Keratinocyte (primary cell): Measurements from ENCODE around the gene ZNF581.

Source experiments
- EZH2 ChIP-seq: IDR thresholded peaks from one replicate; pipeline ENCODE4 v1.6.1; 2012; ENCODE audit warnings: inconsistent platforms, mild to moderate bottlenecking, low read length, moderate library complexity
- TF ChIP-seq, protein P1 (sequence below), 3 experiments: IDR thresholded peaks in 1 of 3; conservative IDR thresholded peaks in 1 of 3; optimal IDR thresholded peaks in 1 of 3; 2 replicates in 2 of 3; 3 replicates in 1 of 3; pipeline versions ENCODE3 to v1.5.1; 2011; ENCODE audit warnings: low read length in 3 of 3, mild to moderate bottlenecking in 3 of 3, moderate library complexity in 2 of 3, control low read depth in 1 of 3, inconsistent platforms in 1 of 3; ENCODE audit not compliant: insufficient read depth in 2 of 3; ENCODE audit errors: extremely low read depth in 1 of 3

DNA sequence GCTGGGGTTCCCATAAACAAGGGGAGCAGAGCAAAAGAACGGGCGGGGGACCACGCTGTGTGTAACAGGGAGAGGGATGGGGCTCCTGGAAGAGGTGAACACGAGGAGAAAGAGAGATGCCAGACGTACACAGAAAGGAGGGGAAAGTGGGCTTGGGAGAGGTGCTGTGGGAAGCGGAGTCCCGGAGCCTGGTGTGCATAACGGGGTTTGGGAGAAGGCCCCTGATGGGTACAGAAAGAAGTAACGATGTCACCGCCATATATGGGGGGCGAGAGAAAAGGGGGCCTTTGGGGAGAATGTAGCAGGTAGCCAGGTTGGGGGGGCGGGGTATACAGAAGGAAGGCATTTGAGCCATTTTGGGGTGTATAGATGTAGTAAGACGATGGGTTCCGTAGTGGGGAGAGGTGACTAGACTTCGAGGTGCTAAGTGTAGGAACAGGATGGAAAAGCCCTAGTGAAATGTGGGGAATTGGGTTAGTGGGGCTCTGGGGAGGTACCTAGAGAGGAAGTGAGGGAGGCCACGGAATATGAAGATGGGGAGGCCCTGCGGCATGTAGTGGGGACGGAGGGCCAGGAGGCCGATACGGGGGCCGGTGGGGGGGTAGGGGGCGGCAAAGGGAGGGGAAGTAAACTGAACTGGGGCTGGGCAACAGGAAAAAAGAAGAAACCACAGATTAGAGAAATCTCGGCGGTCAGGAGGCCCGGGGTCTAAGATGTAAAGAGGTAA, 1.9 kb upstream of the ZNF581 start:
- TF ChIP-seq, protein P1, sequence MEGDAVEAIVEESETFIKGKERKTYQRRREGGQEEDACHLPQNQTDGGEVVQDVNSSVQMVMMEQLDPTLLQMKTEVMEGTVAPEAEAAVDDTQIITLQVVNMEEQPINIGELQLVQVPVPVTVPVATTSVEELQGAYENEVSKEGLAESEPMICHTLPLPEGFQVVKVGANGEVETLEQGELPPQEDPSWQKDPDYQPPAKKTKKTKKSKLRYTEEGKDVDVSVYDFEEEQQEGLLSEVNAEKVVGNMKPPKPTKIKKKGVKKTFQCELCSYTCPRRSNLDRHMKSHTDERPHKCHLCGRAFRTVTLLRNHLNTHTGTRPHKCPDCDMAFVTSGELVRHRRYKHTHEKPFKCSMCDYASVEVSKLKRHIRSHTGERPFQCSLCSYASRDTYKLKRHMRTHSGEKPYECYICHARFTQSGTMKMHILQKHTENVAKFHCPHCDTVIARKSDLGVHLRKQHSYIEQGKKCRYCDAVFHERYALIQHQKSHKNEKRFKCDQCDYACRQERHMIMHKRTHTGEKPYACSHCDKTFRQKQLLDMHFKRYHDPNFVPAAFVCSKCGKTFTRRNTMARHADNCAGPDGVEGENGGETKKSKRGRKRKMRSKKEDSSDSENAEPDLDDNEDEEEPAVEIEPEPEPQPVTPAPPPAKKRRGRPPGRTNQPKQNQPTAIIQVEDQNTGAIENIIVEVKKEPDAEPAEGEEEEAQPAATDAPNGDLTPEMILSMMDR (optimal IDR thresholded peaks at IDR 0.05 in 1 of 3, IDR thresholded peaks at IDR 0.05 in 1 of 3, conservative IDR thresholded peaks at IDR 0.05 in 1 of 3; ENCODE audit: extremely low read depth in 1 of 3, insufficient read depth in 2 of 3, low read length in 3 of 3) = no peak
- TF ChIP-seq EZH2 = no peak
